ENCODE measurements around the gene MRPL39. TPM values are rescaled to one million over a fixed set of nuclear protein-coding genes. Genes with fewer than 3 reads are reported as not detected.
A peak's percentile ranks its signal among the peaks of the same experiment; 100 is the strongest.

Gene MRPL39
- polyA plus RNA-seq, 2 of the 4 experiments (the other 2 are of a cell fraction): 36.8 to 43.7 TPM

DNA sequence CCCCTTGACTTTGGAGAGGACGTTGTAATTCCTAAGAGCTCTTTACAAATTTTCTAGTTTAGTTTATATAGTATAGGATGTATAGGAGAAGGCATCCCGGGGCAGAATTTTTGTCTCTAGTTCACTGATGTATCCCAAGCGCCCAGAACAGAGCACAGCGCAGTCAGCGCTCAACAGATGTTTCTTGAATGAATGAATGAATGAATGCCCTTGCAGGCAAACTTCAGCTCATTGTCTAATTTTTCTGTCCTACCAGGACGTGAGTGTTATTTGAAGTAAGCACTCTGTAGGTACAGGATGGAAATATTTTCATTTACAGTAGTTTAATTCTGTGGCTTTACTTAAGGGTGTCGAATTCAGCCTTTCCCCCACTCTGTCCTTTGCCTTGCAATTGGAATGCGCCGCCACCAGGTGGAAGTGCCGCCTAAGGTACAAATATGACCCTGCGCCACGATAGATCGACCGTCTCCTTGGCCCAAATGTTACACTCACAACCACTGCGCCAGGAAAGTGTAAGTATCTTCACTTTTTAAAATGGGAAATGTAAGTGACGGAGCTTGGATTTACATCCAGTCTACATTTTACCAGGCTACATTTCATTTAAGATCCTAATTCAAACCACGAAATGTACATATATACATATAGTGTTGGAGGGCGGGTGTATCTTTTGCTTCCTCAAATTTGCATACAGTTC, 910 bp upstream of the MRPL39 start:
- no peak for TF ChIP-seq PHF8 (IDR thresholded peaks at IDR 0.05; ENCODE audit: borderline replicate concordance, low read depth)
- TF ChIP-seq, protein P1, sequence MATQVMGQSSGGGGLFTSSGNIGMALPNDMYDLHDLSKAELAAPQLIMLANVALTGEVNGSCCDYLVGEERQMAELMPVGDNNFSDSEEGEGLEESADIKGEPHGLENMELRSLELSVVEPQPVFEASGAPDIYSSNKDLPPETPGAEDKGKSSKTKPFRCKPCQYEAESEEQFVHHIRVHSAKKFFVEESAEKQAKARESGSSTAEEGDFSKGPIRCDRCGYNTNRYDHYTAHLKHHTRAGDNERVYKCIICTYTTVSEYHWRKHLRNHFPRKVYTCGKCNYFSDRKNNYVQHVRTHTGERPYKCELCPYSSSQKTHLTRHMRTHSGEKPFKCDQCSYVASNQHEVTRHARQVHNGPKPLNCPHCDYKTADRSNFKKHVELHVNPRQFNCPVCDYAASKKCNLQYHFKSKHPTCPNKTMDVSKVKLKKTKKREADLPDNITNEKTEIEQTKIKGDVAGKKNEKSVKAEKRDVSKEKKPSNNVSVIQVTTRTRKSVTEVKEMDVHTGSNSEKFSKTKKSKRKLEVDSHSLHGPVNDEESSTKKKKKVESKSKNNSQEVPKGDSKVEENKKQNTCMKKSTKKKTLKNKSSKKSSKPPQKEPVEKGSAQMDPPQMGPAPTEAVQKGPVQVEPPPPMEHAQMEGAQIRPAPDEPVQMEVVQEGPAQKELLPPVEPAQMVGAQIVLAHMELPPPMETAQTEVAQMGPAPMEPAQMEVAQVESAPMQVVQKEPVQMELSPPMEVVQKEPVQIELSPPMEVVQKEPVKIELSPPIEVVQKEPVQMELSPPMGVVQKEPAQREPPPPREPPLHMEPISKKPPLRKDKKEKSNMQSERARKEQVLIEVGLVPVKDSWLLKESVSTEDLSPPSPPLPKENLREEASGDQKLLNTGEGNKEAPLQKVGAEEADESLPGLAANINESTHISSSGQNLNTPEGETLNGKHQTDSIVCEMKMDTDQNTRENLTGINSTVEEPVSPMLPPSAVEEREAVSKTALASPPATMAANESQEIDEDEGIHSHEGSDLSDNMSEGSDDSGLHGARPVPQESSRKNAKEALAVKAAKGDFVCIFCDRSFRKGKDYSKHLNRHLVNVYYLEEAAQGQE (IDR thresholded peaks at IDR 0.05): no peak
- no peak for TF ChIP-seq JUN (IDR thresholded peaks at IDR 0.05)
- TF ChIP-seq, protein P2, sequence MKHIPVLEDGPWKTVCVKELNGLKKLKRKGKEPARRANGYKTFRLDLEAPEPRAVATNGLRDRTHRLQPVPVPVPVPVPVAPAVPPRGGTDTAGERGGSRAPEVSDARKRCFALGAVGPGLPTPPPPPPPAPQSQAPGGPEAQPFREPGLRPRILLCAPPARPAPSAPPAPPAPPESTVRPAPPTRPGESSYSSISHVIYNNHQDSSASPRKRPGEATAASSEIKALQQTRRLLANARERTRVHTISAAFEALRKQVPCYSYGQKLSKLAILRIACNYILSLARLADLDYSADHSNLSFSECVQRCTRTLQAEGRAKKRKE (CRISPR knock-in tag; IDR thresholded peaks at IDR 0.05; ENCODE audit: low read depth): no peak
- TF ChIP-seq ZFP36 (IDR thresholded peaks at IDR 0.05; ENCODE audit: borderline replicate concordance, partially characterized antibody): no peak
- TF ChIP-seq KDM5A (IDR thresholded peaks at IDR 0.05): no peak
- TF ChIP-seq FOSL2 (IDR thresholded peaks at IDR 0.05): no peak
- TF ChIP-seq FOSL2 (CRISPR knock-in tag; IDR thresholded peaks at IDR 0.05): no peak
- no peak for TF ChIP-seq ESRRA (IDR thresholded peaks at IDR 0.05; ENCODE audit: borderline replicate concordance, low read length)
- TF ChIP-seq SMC3 (IDR thresholded peaks at IDR 0.05): peak; percentile 52
- no peak for TF ChIP-seq HOXA7 (CRISPR knock-in tag; IDR thresholded peaks at IDR 0.05)
- no peak for TF ChIP-seq BHLHE40 (IDR thresholded peaks at IDR 0.05; ENCODE audit: low read depth, low read length)
- no peak for TF ChIP-seq FOSB (CRISPR knock-in tag; IDR thresholded peaks at IDR 0.05)
- TF ChIP-seq, protein P3, sequence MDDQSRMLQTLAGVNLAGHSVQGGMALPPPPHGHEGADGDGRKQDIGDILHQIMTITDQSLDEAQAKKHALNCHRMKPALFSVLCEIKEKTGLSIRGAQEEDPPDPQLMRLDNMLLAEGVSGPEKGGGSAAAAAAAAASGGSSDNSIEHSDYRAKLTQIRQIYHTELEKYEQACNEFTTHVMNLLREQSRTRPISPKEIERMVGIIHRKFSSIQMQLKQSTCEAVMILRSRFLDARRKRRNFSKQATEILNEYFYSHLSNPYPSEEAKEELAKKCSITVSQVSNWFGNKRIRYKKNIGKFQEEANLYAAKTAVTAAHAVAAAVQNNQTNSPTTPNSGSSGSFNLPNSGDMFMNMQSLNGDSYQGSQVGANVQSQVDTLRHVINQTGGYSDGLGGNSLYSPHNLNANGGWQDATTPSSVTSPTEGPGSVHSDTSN (IDR thresholded peaks at IDR 0.05): no peak
- no peak for TF ChIP-seq RCOR1 (IDR thresholded peaks at IDR 0.05; ENCODE audit: low read depth, low read length)
- no peak for TF ChIP-seq POLR2AphosphoS2 (conservative IDR thresholded peaks at IDR 0.05; ENCODE audit: low read length)
- TF ChIP-seq, protein P4, sequence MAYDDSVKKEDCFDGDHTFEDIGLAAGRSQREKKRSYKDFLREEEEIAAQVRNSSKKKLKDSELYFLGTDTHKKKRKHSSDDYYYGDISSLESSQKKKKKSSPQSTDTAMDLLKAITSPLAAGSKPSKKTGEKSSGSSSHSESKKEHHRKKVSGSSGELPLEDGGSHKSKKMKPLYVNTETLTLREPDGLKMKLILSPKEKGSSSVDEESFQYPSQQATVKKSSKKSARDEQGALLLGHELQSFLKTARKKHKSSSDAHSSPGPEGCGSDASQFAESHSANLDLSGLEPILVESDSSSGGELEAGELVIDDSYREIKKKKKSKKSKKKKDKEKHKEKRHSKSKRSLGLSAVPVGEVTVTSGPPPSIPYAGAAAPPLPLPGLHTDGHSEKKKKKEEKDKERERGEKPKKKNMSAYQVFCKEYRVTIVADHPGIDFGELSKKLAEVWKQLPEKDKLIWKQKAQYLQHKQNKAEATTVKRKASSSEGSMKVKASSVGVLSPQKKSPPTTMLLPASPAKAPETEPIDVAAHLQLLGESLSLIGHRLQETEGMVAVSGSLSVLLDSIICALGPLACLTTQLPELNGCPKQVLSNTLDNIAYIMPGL (CRISPR knock-in tag; IDR thresholded peaks at IDR 0.05; ENCODE audit: borderline replicate concordance): no peak
- no peak for TF ChIP-seq CHD4 (IDR thresholded peaks at IDR 0.05; ENCODE audit: borderline replicate concordance)
- no peak for TF ChIP-seq ZSCAN20 (CRISPR knock-in tag; IDR thresholded peaks at IDR 0.05)
- no peak for TF ChIP-seq ZC3H11A (IDR thresholded peaks at IDR 0.05)
- TF ChIP-seq, protein P5, sequence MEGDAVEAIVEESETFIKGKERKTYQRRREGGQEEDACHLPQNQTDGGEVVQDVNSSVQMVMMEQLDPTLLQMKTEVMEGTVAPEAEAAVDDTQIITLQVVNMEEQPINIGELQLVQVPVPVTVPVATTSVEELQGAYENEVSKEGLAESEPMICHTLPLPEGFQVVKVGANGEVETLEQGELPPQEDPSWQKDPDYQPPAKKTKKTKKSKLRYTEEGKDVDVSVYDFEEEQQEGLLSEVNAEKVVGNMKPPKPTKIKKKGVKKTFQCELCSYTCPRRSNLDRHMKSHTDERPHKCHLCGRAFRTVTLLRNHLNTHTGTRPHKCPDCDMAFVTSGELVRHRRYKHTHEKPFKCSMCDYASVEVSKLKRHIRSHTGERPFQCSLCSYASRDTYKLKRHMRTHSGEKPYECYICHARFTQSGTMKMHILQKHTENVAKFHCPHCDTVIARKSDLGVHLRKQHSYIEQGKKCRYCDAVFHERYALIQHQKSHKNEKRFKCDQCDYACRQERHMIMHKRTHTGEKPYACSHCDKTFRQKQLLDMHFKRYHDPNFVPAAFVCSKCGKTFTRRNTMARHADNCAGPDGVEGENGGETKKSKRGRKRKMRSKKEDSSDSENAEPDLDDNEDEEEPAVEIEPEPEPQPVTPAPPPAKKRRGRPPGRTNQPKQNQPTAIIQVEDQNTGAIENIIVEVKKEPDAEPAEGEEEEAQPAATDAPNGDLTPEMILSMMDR (IDR thresholded peaks at IDR 0.05): peak; percentile 59
- TF ChIP-seq ZNF302 (CRISPR knock-in tag; IDR thresholded peaks at IDR 0.05): no peak
- TF ChIP-seq RFX5 (IDR thresholded peaks at IDR 0.05): no peak
- peak; percentile 77 to 84 for TF ChIP-seq RAD21 (conservative IDR thresholded peaks at IDR 0.05 in 1 of 2, IDR thresholded peaks at IDR 0.05 in 1 of 2)
- DNase-seq (ENCODE audit: low read depth in 1 of 2, low spot score in 1 of 2) (peak; percentile 28 to 81), ATAC-seq (peak; percentile 88 to 90), FAIRE-seq (no peak)
- Histone ChIP-seq H3K4me2 (peak overlapping the region; percentile 97), H3K9me3 (no peaks in the 10 kb centered on the region), H3K4me3 (peak overlapping the region; percentile 89), H3K27ac (peak overlapping the region; percentile 85 to 93), H3K4me1 (no peaks in the 10 kb centered on the region; the same call in 2 of the 3 replicates)
- ChIA-PET CTCF (interaction anchor here (0.6 to 2.3 kb wide), 38 partner anchors 9 to 1107 kb away, joined by 3 to 31 read pairs (median 4); partner anchors contain the start of genes APP, ATP5PF, GABPA and JAM2), POLR2A (no interaction called here)
- WGBS (ENCODE audit: missing lambda C conversion rate): 11% methylated on average over 18 of the region's 18 CpGs
